ENCODE data around the gene ADARB1.

ADARB1 gene

GRCh38 chr21:45162115-45162514 lies 87.7 kb downstream of the ADARB1 start:
- no peak for TF ChIP-seq CTCF (IDR thresholded peaks at IDR 0.05; ENCODE audit: insufficient read depth, low read length, poor library complexity, severe bottlenecking)
- Histone ChIP-seq H3K36me3 (ENCODE audit: control insufficient read depth, insufficient read depth, low read length) (no peaks in the 10 kb centered on the region), H3K27me3 (replicated peaks; ENCODE audit: control insufficient read depth, insufficient read depth, low read length) (no peaks in the 10 kb centered on the region; the same call in 1 of the 2 replicates), H3K4me3 (replicated peaks; ENCODE audit: low read depth, low read length) (no peak overlapping the region)
- DNase-seq (ENCODE audit: extremely low read depth, insufficient read length) = no peak

GRCh38 chr21:45162809-45163208 lies 88.4 kb downstream of the ADARB1 start:
- no peak for DNase-seq (ENCODE audit: extremely low read depth, insufficient read length)
- no peaks in the 10 kb centered on the region for H3K27me3 ChIP-seq (replicated peaks; ENCODE audit: control insufficient read depth, insufficient read depth, low read length)
- TF ChIP-seq CTCF (IDR thresholded peaks at IDR 0.05; ENCODE audit: insufficient read depth, low read length, poor library complexity, severe bottlenecking) = no peak
- no peak overlapping the region for H3K4me3 ChIP-seq (replicated peaks; ENCODE audit: low read depth, low read length)
- no peaks in the 10 kb centered on the region for H3K36me3 ChIP-seq (ENCODE audit: control insufficient read depth, insufficient read depth, low read length)

GRCh38 chr21:45163413-45164123 lies 89.2 kb downstream of the ADARB1 start:
- no peak overlapping the region for H3K4me3 ChIP-seq (replicated peaks; ENCODE audit: low read depth, low read length)
- no peaks in the 10 kb centered on the region for H3K27me3 ChIP-seq (replicated peaks; ENCODE audit: control insufficient read depth, insufficient read depth, low read length)
- DNase-seq (ENCODE audit: extremely low read depth, insufficient read length) = no peak
- no peaks in the 10 kb centered on the region for H3K36me3 ChIP-seq (ENCODE audit: control insufficient read depth, insufficient read depth, low read length)
- TF ChIP-seq CTCF (IDR thresholded peaks at IDR 0.05; ENCODE audit: insufficient read depth, low read length, poor library complexity, severe bottlenecking) = no peak

- TF ChIP-seq CTCF (IDR thresholded peaks at IDR 0.05; ENCODE audit: insufficient read depth, low read length, poor library complexity, severe bottlenecking) = no peak
- no peak for DNase-seq (ENCODE audit: extremely low read depth, insufficient read length)
- no peaks in the 10 kb centered on the region for H3K27me3 ChIP-seq (replicated peaks; ENCODE audit: control insufficient read depth, insufficient read depth, low read length)
- no peaks in the 10 kb centered on the region for H3K36me3 ChIP-seq (ENCODE audit: control insufficient read depth, insufficient read depth, low read length)
- no peak overlapping the region for H3K4me3 ChIP-seq (replicated peaks; ENCODE audit: low read depth, low read length)
Measured at GRCh38 chr21:45164124-45164511, 89.7 kb downstream of the ADARB1 start.

GRCh38 chr21:45164838-45165237 lies 90.5 kb downstream of the ADARB1 start:
- no peak for TF ChIP-seq CTCF (IDR thresholded peaks at IDR 0.05; ENCODE audit: insufficient read depth, low read length, poor library complexity, severe bottlenecking)
- H3K36me3 ChIP-seq (ENCODE audit: control insufficient read depth, insufficient read depth, low read length) = no peaks in the 10 kb centered on the region
- no peak for DNase-seq (ENCODE audit: extremely low read depth, insufficient read length)
- no peaks in the 10 kb centered on the region for H3K27me3 ChIP-seq (replicated peaks; ENCODE audit: control insufficient read depth, insufficient read depth, low read length)
- H3K4me3 ChIP-seq (replicated peaks; ENCODE audit: low read depth, low read length) = no peak overlapping the region

GRCh38 chr21:45166931-45167330 lies 92.6 kb downstream of the ADARB1 start:
- no peak for DNase-seq (ENCODE audit: extremely low read depth, insufficient read length)
- H3K27me3 ChIP-seq (replicated peaks; ENCODE audit: control insufficient read depth, insufficient read depth, low read length) = no peaks in the 10 kb centered on the region
- no peak overlapping the region for H3K4me3 ChIP-seq (replicated peaks; ENCODE audit: low read depth, low read length)
- TF ChIP-seq CTCF (IDR thresholded peaks at IDR 0.05; ENCODE audit: insufficient read depth, low read length, poor library complexity, severe bottlenecking) = no peak
- H3K36me3 ChIP-seq (ENCODE audit: control insufficient read depth, insufficient read depth, low read length) = no peaks in the 10 kb centered on the region
